ENCODE data around the gene CLSTN2. TPM values are rescaled to one million over a fixed set of nuclear protein-coding genes. Genes with fewer than 3 reads are reported as not detected.

The CLSTN2 gene
- total and polyA plus RNA-seq, 8 donors = 0.31 to 1.1 (median 0.61) TPM

- ATAC-seq = no peak
- intact Hi-C loops (cut with DNase I) = no loop called here
- Histone ChIP-seq H3K9me3 (peaks cover 0 to 4% of the 10 kb centered on the region in 2 donors), H3K27me3 (no peaks in the 10 kb centered on the region), H3K4me1 (no peaks in the 10 kb centered on the region), H3K27ac (no peak overlapping the region), H3K4me3 (no peak overlapping the region), H3K36me3 (no peaks in the 10 kb centered on the region)
- TF ChIP-seq CTCF (IDR thresholded peaks at IDR 0.05) = no peak
- DNase-seq = no peak
These were observed 431.1 kb downstream of the CLSTN2 start for GRCh38 chr3:140365872-140366697.

GRCh38 chr3:140368223-140368811 lies 433.3 kb downstream of the CLSTN2 start:
- no peak for TF ChIP-seq CTCF (IDR thresholded peaks at IDR 0.05)
- no peak overlapping the region for H3K27ac ChIP-seq
- no peak for DNase-seq

GRCh38 chr3:140370686-140371085 lies 435.7 kb downstream of the CLSTN2 start:
- intact Hi-C loops (cut with DNase I) = no loop called here

More at GRCh38 chr3:140368223-140368811, 433.3 kb downstream of the CLSTN2 start:
- Histone ChIP-seq H3K9me3 (no peaks in the 10 kb centered on the region), H3K4me3 (no peak overlapping the region), H3K36me3 (no peaks in the 10 kb centered on the region), H3K27me3 (no peaks in the 10 kb centered on the region), H3K4me1 (no peaks in the 10 kb centered on the region)
- intact Hi-C loops (cut with DNase I) = no loop called here
- ATAC-seq = no peak

GRCh38 chr3:140373234-140373633 lies 438.2 kb downstream of the CLSTN2 start:
- H3K4me3 ChIP-seq = no peak overlapping the region
- H3K4me1 ChIP-seq = no peaks in the 10 kb centered on the region
- no peak for TF ChIP-seq CTCF (IDR thresholded peaks at IDR 0.05)
- intact Hi-C loops (cut with DNase I) = no loop called here
- H3K27ac ChIP-seq = no peak overlapping the region
- no peaks in the 10 kb centered on the region for H3K27me3 ChIP-seq
- ATAC-seq (no peak), DNase-seq (no peak)
- no peaks in the 10 kb centered on the region for H3K36me3 ChIP-seq
- H3K9me3 ChIP-seq = no peaks in the 10 kb centered on the region

More at GRCh38 chr3:140370686-140371085, 435.7 kb downstream of the CLSTN2 start:
- no peaks in the 10 kb centered on the region for H3K27me3 ChIP-seq
- no peaks in the 10 kb centered on the region for H3K36me3 ChIP-seq
- H3K4me1 ChIP-seq = no peaks in the 10 kb centered on the region
- ATAC-seq (peak; percentile 61), DNase-seq (no peak)
- no peak overlapping the region for H3K27ac ChIP-seq
- TF ChIP-seq CTCF (IDR thresholded peaks at IDR 0.05) = no peak
- no peak overlapping the region for H3K4me3 ChIP-seq
- H3K9me3 ChIP-seq = no peaks in the 10 kb centered on the region

- ATAC-seq (no peak), DNase-seq (no peak)
- intact Hi-C loops (cut with DNase I) = no loop called here
- Histone ChIP-seq H3K4me1 (no peaks in the 10 kb centered on the region), H3K9me3 (no peaks in the 10 kb centered on the region), H3K36me3 (no peaks in the 10 kb centered on the region), H3K4me3 (no peak overlapping the region), H3K27ac (no peak overlapping the region), H3K27me3 (no peaks in the 10 kb centered on the region)
- TF ChIP-seq CTCF (IDR thresholded peaks at IDR 0.05) = no peak
These were observed 440.0 kb downstream of the CLSTN2 start for GRCh38 chr3:140375002-140375401.
